OCI-LY3 (cell line): Measurements from ENCODE around the gene BCL7A.

Experiments
- H2AFZ ChIP-seq: fragments of 200-600, 300-600 bp; shearing (Covaris generic); 2 replicates; pipeline ENCODE4 v1.6.0; 2014; ENCODE audit warnings: antibody characterized with exemption, low read depth, low read length
- H3K27ac ChIP-seq: fragments of 200-600, 300-600 bp; sonication (generic); 2 replicates; pipeline ENCODE4 v1.5.1; 2014; ENCODE audit warnings: mild to moderate bottlenecking, low read length, moderate library complexity, mixed read lengths
- H3K27me3 ChIP-seq: fragments of 200-600, 300-600 bp; sonication (generic); 2 replicates; pipeline ENCODE4 v1.6.1; 2014; ENCODE audit warnings: low read depth, low read length, mixed read lengths
- H3K36me3 ChIP-seq: fragments of 200-600, 300-600 bp; sonication (generic); replicated peaks from 2 replicates; pipeline ENCODE3; 2014; ENCODE audit warnings: low read depth, low read length, mixed read lengths
- H3K4me1 ChIP-seq: fragments of 300-600, 200-600 bp; sonication (generic); 2 replicates; pipeline ENCODE4 v1.6.1; 2014; ENCODE audit warnings: low read length, mixed read lengths
- H3K4me2 ChIP-seq: fragments of 200-600, 300-600 bp; sonication (generic); 2 replicates; pipeline ENCODE4 v1.6.1; 2014; ENCODE audit warnings: low read length, mixed read lengths
- H3K4me3 ChIP-seq: fragments of 300-600, 200-600 bp; sonication (generic); 2 replicates; pipeline ENCODE4 v1.5.1; 2014; ENCODE audit warnings: antibody characterized with exemption, mild to moderate bottlenecking, low read length, moderate library complexity
- H3K79me2 ChIP-seq: fragments of 300-600, 200-600 bp; shearing (Covaris generic); 2 replicates; pipeline ENCODE4 v1.6.1; 2014; ENCODE audit warnings: mild to moderate bottlenecking, low read length, mixed read lengths
- H3K9ac ChIP-seq: fragments of 300-600, 200-600 bp; shearing (Covaris generic); 2 replicates; pipeline ENCODE4 v1.6.0; 2014; ENCODE audit warnings: mild to moderate bottlenecking, low read length, moderate library complexity
- H3K9me3 ChIP-seq: fragments of 200-600, 300-600 bp; shearing (Covaris generic); 2 replicates; pipeline ENCODE4 v1.6.1; 2014; ENCODE audit warnings: low read length, mixed read lengths; ENCODE audit not compliant: insufficient read depth
- H4K20me1 ChIP-seq: fragments of 200-600, 300-600 bp; sonication (generic); 2 replicates; pipeline ENCODE4 v1.6.1; 2016; ENCODE audit warnings: low read length, mixed read lengths; ENCODE audit not compliant: insufficient read depth
- EZH2phosphoT487 ChIP-seq: fragments of 200-600 bp; shearing (Covaris generic); IDR thresholded peaks from 2 replicates; pipeline ENCODE4 v1.6.1; 2018; ENCODE audit warnings: antibody characterized with exemption, mixed run types, low read depth
- TF ChIP-seq, protein P1 (sequence below): fragments of 200-600, 300-600 bp; sonication (generic); IDR thresholded peaks from 2 replicates; pipeline ENCODE4 v1.5.1; 2014; ENCODE audit warnings: antibody characterized with exemption, low read length, low read depth

The BCL7A gene

DNA sequence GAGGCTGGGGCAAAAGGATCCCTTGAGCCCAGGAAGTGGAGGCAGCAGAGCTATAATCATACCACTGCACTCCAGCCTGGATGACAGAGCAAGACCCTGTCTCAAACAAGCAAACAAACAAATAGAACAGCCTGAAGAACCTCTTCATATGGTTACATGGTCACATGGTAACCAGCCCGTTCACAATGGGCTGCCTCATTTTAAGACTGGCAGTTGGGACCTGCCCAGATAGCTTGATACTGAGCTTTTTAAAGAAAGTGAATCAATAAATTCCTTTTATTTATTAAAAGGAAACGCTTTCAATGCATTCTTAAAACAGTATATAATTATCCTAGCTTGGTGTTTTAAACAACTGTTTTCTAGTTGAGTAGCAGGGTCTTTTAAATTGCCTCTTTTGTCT, 67.4 kb downstream of the BCL7A start:
- Histone ChIP-seq H2AFZ (no peak overlapping the region), H3K9ac (no peak overlapping the region), H3K27me3 (no peaks in the 10 kb centered on the region), H3K79me2 (peaks cover 72% of the 10 kb centered on the region), H4K20me1 (peaks cover 13% of the 10 kb centered on the region; the same call in 1 of the 2 replicates), H3K4me2 (no peak overlapping the region), H3K36me3 (peaks cover 32% of the 10 kb centered on the region), H3K4me1 (peaks cover under 1% of the 10 kb centered on the region; the same call in 1 of the 2 replicates), H3K9me3 (no peaks in the 10 kb centered on the region; the same call in 1 of the 2 replicates), H3K27ac (no peak overlapping the region), H3K4me3 (no peak overlapping the region)
- TF ChIP-seq, protein P1, sequence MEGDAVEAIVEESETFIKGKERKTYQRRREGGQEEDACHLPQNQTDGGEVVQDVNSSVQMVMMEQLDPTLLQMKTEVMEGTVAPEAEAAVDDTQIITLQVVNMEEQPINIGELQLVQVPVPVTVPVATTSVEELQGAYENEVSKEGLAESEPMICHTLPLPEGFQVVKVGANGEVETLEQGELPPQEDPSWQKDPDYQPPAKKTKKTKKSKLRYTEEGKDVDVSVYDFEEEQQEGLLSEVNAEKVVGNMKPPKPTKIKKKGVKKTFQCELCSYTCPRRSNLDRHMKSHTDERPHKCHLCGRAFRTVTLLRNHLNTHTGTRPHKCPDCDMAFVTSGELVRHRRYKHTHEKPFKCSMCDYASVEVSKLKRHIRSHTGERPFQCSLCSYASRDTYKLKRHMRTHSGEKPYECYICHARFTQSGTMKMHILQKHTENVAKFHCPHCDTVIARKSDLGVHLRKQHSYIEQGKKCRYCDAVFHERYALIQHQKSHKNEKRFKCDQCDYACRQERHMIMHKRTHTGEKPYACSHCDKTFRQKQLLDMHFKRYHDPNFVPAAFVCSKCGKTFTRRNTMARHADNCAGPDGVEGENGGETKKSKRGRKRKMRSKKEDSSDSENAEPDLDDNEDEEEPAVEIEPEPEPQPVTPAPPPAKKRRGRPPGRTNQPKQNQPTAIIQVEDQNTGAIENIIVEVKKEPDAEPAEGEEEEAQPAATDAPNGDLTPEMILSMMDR, result no peak
- no peak for TF ChIP-seq EZH2phosphoT487

DNA sequence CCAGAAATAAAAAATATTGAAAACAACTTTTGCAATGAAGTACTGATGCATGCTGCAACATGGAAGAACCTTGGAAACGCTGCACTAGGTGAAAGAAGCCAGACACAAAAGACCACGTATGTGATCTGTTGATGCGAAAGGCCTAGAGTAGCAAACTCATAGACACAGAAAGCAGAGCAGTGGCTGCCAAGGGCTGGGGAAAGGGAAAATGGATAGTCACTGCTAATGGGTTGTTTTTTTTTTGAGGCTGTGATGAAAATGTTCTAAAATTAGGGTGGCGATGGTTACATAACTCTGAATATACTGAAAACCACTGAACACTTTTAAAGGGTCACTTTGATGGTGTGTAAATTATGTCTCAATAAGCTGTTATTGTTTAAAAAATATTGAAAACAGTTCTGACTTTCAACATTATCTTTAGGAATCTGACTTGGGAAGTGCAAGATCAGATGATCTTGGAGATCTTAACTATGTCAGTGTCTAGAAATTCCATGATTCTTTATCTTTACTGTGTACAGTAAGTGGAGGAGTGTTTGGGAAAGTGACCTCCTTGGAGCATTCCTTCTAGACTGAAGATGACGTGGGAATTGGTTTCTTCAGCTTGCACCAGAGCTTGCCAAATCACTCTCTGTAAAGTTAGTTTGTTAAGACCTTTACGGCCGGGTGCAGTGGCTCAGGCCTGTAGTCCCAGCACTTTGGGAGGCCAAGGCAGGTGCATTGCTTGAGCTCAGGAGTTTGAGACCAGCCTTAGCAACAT, 69.3 kb downstream of the BCL7A start:
- Histone ChIP-seq H3K4me1 (no peaks in the 10 kb centered on the region), H2AFZ (no peak overlapping the region), H3K9me3 (no peaks in the 10 kb centered on the region; the same call in 1 of the 2 replicates), H4K20me1 (peaks cover 19% of the 10 kb centered on the region), H3K79me2 (peaks cover 70% of the 10 kb centered on the region), H3K36me3 (peaks cover 25% of the 10 kb centered on the region), H3K4me2 (no peak overlapping the region), H3K27ac (no peak overlapping the region), H3K27me3 (no peaks in the 10 kb centered on the region), H3K4me3 (no peak overlapping the region), H3K9ac (no peak overlapping the region)
- TF ChIP-seq EZH2phosphoT487, result no peak
- TF ChIP-seq, protein P1, result no peak

GRCh38 chr12:122093098-122093883, 71.6 kb downstream of the BCL7A start:
- Histone ChIP-seq H3K27ac (no peak overlapping the region), H3K4me3 (no peak overlapping the region), H3K9ac (no peak overlapping the region), H3K27me3 (no peaks in the 10 kb centered on the region), H3K9me3 (no peaks in the 10 kb centered on the region; the same call in 1 of the 2 replicates), H2AFZ (no peak overlapping the region), H3K4me1 (no peaks in the 10 kb centered on the region), H3K36me3 (peaks cover 23% of the 10 kb centered on the region), H3K79me2 (peaks cover 73% of the 10 kb centered on the region), H3K4me2 (no peak overlapping the region), H4K20me1 (peaks cover 27% of the 10 kb centered on the region)
- no peak for TF ChIP-seq EZH2phosphoT487
- TF ChIP-seq, protein P1, result no peak

DNA sequence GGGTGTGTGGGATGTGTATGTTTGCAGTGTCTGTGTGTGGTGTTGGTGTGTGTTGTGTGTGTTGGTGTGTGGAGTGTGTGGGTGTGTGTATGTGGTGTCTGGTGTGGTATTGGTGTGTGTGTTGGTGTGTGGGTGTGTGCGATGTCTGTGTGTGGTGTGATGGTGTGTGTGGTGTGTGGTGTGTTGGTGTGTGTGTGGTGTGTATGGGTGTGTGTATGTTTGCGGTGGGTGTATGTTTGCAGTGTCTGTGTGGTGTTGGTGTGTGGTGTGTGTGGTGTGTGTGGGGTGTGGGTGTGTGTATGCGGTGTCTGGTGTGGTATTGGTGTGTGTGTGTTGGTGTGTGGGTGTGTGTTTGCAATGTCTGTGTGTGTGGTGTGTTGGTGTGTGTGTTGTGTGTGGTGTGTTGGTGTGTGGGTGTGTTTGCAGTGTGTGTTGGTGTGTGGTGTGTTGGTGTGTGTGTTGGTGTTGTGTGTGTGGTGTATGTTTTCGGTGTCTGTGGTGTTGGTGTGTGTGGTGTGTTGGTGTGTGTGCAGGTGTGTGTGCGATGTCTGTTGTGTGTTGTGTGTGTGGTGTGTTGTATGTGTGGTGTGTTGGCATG, 72.6 kb downstream of the BCL7A start:
- no peak overlapping the region for H2AFZ ChIP-seq
- H3K27me3 ChIP-seq, result no peaks in the 10 kb centered on the region
- no peak overlapping the region for H3K9ac ChIP-seq
- H3K79me2 ChIP-seq, result peaks cover 76% of the 10 kb centered on the region
- H3K4me1 ChIP-seq, result no peaks in the 10 kb centered on the region
- peaks cover 22% of the 10 kb centered on the region for H3K36me3 ChIP-seq
- no peak overlapping the region for H3K4me3 ChIP-seq
- no peaks in the 10 kb centered on the region; the same call in 1 of the 2 replicates for H3K9me3 ChIP-seq
- no peak for TF ChIP-seq EZH2phosphoT487
- TF ChIP-seq, protein P1, result no peak
- H3K4me2 ChIP-seq, result no peak overlapping the region
- no peak overlapping the region for H3K27ac ChIP-seq
- peaks cover 32% of the 10 kb centered on the region for H4K20me1 ChIP-seq
